Measurements from ENCODE around the gene DUSP14. TPM values are rescaled to one million over a fixed set of nuclear protein-coding genes. Genes with fewer than 3 reads are reported as not detected.
"Not testable (repeated sequence)": the region's sequence is repeated elsewhere in the genome, so short reads cannot be mapped to it uniquely, and the experiment has no call there.

Gene DUSP14
- total RNA-seq, result 11.2 TPM

GRCh38 chr17:37489197-37490001 is at the start of gene DUSP14:
Gene DUSP14 (plus strand): TSS chr17:37489891. CDS start chr17:37512273, 22,382 bp downstream.
- DNase-seq, result peak; percentile 64

- DNase-seq, result no peak
These were observed 49.3 kb upstream of the DUSP14 start for GRCh38 chr17:37440424-37440823.

GRCh38 chr17:37441369-37442014 is 48.2 kb upstream of the DUSP14 start:
- not testable (repeated sequence) for DNase-seq

GRCh38 chr17:37446027-37446426 is 43.7 kb upstream of the DUSP14 start:
- no peak for DNase-seq

GRCh38 chr17:37447641-37448040 is 42.0 kb upstream of the DUSP14 start:
- DNase-seq, result no peak

- DNase-seq, result no peak
These were observed 39.6 kb upstream of the DUSP14 start for GRCh38 chr17:37450112-37450511.

- not testable (repeated sequence) for DNase-seq
These were observed 31.9 kb upstream of the DUSP14 start for GRCh38 chr17:37457801-37458200.

- no peak for DNase-seq
These were observed 30.9 kb upstream of the DUSP14 start for GRCh38 chr17:37458805-37459204.

GRCh38 chr17:37461668-37462067 is 28.0 kb upstream of the DUSP14 start:
- DNase-seq, result no peak

- DNase-seq, result no peak
These were observed 27.2 kb upstream of the DUSP14 start for GRCh38 chr17:37462492-37462891.

GRCh38 chr17:37463039-37463438 is 26.7 kb upstream of the DUSP14 start:
- DNase-seq, result no peak

GRCh38 chr17:37465069-37465616 is 24.5 kb upstream of the DUSP14 start:
- no peak for DNase-seq

- DNase-seq, result no peak
These were observed 23.2 kb upstream of the DUSP14 start for GRCh38 chr17:37466471-37466870.

- no peak for DNase-seq
These were observed 19.5 kb upstream of the DUSP14 start for GRCh38 chr17:37470181-37470580.

GRCh38 chr17:37475731-37476420 is 13.8 kb upstream of the DUSP14 start:
- no peak for DNase-seq

GRCh38 chr17:37476431-37477120 is 13.1 kb upstream of the DUSP14 start:
- DNase-seq, result no peak

GRCh38 chr17:37478187-37478586 is 11.5 kb upstream of the DUSP14 start:
- no peak for DNase-seq

GRCh38 chr17:37479025-37479424 is 10.7 kb upstream of the DUSP14 start:
- DNase-seq, result no peak

- no peak for DNase-seq
These were observed 9.3 kb upstream of the DUSP14 start for GRCh38 chr17:37480427-37480826.

- no peak for DNase-seq
These were observed 8.6 kb upstream of the DUSP14 start for GRCh38 chr17:37481001-37481665.

- peak; percentile 21 for DNase-seq
These were observed 6.2 kb upstream of the DUSP14 start for GRCh38 chr17:37483311-37484039.

Measured in occipital lobe (tissue), 2 donors.